Nephron progenitor cell (in vitro differentiated cells): ENCODE results near the gene TMEM255B.
"Not testable (repeated sequence)": the region's sequence is repeated elsewhere in the genome, so short reads cannot be mapped to it uniquely, and the experiment has no call there.

Experiments
- DNase-seq: peaks from one replicate; pipeline ENCODE4 v3.0.0; 2021
- H3K27ac Mint-ChIP-seq: 2 replicates; pipeline ENCODE4 v1.8.0; 2021; ENCODE audit warnings: mild to moderate bottlenecking, moderate library complexity, mixed read lengths
- H3K27me3 Mint-ChIP-seq: 2 replicates; pipeline ENCODE4 v1.8.0; 2021; ENCODE audit warnings: mild to moderate bottlenecking, low read depth, mixed read lengths; ENCODE audit not compliant: poor library complexity
- H3K36me3 Mint-ChIP-seq: 2 replicates; pipeline ENCODE4 v1.8.0; 2021; ENCODE audit warnings: low read depth, mixed read lengths
- H3K4me1 Mint-ChIP-seq: 2 replicates; pipeline ENCODE4 v1.8.0; 2021; ENCODE audit warnings: mixed read lengths
- H3K4me3 Mint-ChIP-seq: 2 replicates; pipeline ENCODE4 v1.8.0; 2021; ENCODE audit warnings: mild to moderate bottlenecking, moderate library complexity, mixed read lengths
- H3K9me3 Mint-ChIP-seq: 2 replicates; pipeline ENCODE4 v1.8.0; 2021; ENCODE audit warnings: mild to moderate bottlenecking, moderate library complexity, mixed read lengths
- CTCF ChIP-seq: fragments of 200-600 bp; sonication (generic); IDR thresholded peaks from 2 replicates; pipeline ENCODE4 v1.5.0; 2021; ENCODE audit warnings: antibody characterized with exemption

Gene TMEM255B

GRCh38 chr13:113827021-113827420, 68.0 kb downstream of the TMEM255B start:
- DNase-seq: no peak
- H3K4me3 Mint-ChIP-seq: no peak overlapping the region
- H3K27ac Mint-ChIP-seq: no peak overlapping the region
- H3K9me3 Mint-ChIP-seq: no peaks in the 10 kb centered on the region
- H3K4me1 Mint-ChIP-seq: peaks cover 15% of the 10 kb centered on the region
- no peak for TF ChIP-seq CTCF
- H3K27me3 Mint-ChIP-seq: peaks cover 6% of the 10 kb centered on the region
- H3K36me3 Mint-ChIP-seq: no peaks in the 10 kb centered on the region

- no peak for TF ChIP-seq CTCF
- H3K36me3 Mint-ChIP-seq: no peaks in the 10 kb centered on the region
- H3K27me3 Mint-ChIP-seq: peaks cover 6% of the 10 kb centered on the region
- peaks cover 15% of the 10 kb centered on the region for H3K4me1 Mint-ChIP-seq
- H3K4me3 Mint-ChIP-seq: no peak overlapping the region
- DNase-seq: no peak
- no peak overlapping the region for H3K27ac Mint-ChIP-seq
- no peaks in the 10 kb centered on the region for H3K9me3 Mint-ChIP-seq
Observed at GRCh38 chr13:113828282-113828825, 69.3 kb downstream of the TMEM255B start.

DNA sequence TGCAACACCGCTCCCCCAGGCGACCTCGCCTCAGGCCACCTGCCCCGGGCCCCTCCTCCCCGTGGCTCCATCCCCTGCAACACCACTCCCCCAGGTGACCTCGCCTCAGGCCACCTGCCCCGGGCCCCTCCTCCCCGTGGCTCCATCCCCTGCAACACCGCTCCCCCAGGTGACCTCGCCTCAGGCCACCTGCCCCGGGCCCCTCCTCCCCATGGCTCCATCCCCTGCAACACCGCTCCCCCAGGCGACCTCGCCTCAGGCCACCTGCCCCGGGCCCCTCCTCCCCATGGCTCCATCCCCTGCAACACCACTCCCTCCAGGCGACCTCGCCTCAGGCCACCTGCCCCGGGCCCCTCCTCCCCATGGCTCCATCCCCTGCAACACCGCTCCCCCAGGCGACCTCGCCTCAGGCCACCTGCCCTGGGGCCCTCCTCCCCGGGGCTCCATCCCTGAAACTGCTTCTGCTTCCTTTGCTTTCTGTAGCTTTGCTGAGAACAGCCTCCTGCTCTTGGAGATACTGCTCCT, 71.5 kb downstream of the TMEM255B start:
- not testable (repeated sequence) for DNase-seq, H3K36me3 Mint-ChIP-seq, H3K9me3 Mint-ChIP-seq, H3K27me3 Mint-ChIP-seq, H3K4me3 Mint-ChIP-seq, H3K27ac Mint-ChIP-seq
- H3K4me1 Mint-ChIP-seq: peaks cover 29% of the 10 kb centered on the region

- H3K27ac Mint-ChIP-seq: no peak overlapping the region
- no peak for TF ChIP-seq CTCF
- no peaks in the 10 kb centered on the region for H3K36me3 Mint-ChIP-seq
Observed at GRCh38 chr13:113831061-113831460, 72.0 kb downstream of the TMEM255B start.

DNA sequence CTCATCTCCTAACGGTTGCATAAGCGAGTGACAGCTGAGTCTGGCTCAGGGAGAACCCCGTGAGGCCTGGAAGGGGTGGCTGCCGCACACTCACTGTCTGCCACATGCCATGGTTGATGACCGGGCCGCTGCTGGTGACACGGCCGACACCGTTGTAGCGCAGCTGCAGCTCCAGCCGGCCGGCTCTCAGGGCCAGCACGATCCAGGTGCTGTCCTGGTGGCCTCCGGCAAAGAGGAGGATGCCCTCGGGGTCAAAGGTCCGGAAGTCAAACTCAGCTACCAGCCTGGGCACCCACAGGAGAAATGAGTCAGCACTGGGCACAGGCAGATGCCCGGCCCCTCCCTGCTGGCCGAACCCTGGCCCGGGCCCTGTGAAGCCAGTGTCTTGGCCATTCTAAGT, 73.2 kb downstream of the TMEM255B start:
- Mint-ChIP-seq H3K27me3 (peaks cover 4% of the 10 kb centered on the region), H3K4me1 (peaks cover 32% of the 10 kb centered on the region), H3K27ac (no peak overlapping the region), H3K9me3 (no peaks in the 10 kb centered on the region), H3K4me3 (no peak overlapping the region), H3K36me3 (no peaks in the 10 kb centered on the region)
- no peak for TF ChIP-seq CTCF
- DNase-seq: no peak

More at GRCh38 chr13:113831061-113831460, 72.0 kb downstream of the TMEM255B start:
- H3K4me3 Mint-ChIP-seq: no peak overlapping the region
- H3K9me3 Mint-ChIP-seq: no peaks in the 10 kb centered on the region
- peaks cover 29% of the 10 kb centered on the region for H3K4me1 Mint-ChIP-seq
- no peaks in the 10 kb centered on the region for H3K27me3 Mint-ChIP-seq
- no peak for DNase-seq

DNA sequence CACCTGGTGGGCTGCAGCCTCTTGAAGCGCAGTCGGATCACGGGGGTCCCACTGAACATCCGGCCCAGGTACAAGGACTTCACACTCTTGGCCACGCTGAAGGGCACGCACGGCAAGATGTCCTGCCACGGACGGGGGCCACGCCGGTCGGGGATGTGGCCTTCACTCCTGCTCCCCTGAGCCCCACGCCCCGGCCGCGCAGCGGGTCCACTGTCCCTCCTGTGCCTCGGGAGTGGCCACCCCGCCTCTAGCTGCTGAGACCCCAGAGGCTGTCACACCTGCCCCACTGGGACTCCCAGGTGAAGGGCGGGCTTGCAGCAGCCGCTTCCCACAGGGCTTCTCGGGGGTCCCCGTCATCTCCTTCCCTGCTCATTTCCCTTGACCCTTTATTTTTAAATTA, 73.6 kb downstream of the TMEM255B start:
- Mint-ChIP-seq H3K27me3 (peaks cover 5% of the 10 kb centered on the region), H3K4me1 (peaks cover 37% of the 10 kb centered on the region), H3K4me3 (no peak overlapping the region), H3K9me3 (no peaks in the 10 kb centered on the region), H3K36me3 (no peaks in the 10 kb centered on the region), H3K27ac (no peak overlapping the region)
- no peak for DNase-seq
- no peak for TF ChIP-seq CTCF
